Endometrial microvascular endothelial cells (primary cell): ENCODE results near the gene KANTR. TPM values are rescaled to one million over a fixed set of nuclear protein-coding genes. Genes with fewer than 3 reads are reported as not detected.

Experiments
- in situ Hi-C: cut with HindIII; loops from 2 replicates; pipeline ENCODE4 v1.10.0; 2017; ENCODE audit warnings: low sequenced_read_pairs, low pct_unique_long_range_greater_than_20kb; ENCODE audit errors: inconsistent ontology term
- total RNA-seq: library from RNA; depleted of rRNA; stranded (reverse); fragments of >200 nt; gene quantifications from one replicate; pipeline ENCODE4 v1.2.3, GENCODE V29; 2015; ENCODE audit errors: inconsistent ontology term

The KANTR gene, protein sequence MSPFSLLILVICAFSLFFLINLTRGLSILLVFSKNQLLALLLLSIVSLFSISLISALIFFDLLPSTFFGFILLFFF
- 0.56 TPM for total RNA-seq

DNA sequence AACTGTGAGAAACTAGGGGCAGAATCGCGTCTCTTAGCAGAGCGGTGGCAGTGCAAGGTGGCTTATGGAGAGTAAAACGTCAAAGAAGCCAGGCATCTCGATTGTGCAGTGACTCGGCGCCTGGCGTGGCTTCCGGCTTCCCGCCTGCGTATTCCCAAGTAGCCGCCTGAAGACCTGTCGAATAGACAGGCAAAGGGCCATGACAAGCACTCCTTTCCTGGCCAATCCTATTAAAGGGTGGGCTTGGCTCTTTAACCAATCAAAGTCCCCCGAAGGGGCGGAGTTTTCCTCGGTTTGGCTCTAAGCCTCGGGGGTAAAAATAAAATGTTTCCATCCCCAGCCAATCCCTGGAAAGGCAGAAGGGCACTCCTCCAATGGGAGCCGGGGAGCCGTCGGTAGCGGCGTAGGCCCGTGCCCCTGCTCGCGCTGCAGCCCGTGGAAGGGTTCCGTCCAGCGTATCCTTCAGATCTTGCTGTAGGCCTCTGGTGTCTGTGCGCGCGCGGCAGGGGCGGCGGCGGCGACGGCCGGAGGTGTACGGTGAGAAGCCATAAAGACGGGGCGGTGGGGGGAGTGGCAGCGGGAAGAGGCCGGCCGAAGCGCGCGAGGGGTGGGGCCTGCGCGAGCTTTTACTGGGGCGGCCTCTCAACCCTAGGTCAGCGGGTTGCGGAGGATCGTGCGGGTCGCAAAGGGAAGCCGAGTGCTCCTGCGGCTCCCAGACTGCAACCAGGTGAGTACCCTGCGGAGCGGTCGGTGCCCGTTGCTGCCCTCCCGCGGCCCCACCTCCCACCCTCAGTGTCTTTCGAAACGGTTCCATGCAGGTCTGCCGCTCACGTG lies at the start of gene KANTR:
TSS of gene KANTR (plus strand) at position 395 of the 834 bp plus-strand sequence. CDS start 30,131 bp downstream, outside the sequence.
- in situ Hi-C loops: no loop called here

- in situ Hi-C loops: no loop called here
Measured at GRCh38 chrX:53044995-53045394, 48.9 kb upstream of the KANTR start.

GRCh38 chrX:53047228-53047627 lies 46.7 kb upstream of the KANTR start:
- in situ Hi-C loops: no loop called here

GRCh38 chrX:53048169-53049126 lies 45.5 kb upstream of the KANTR start, which contains the start of gene GPR173:
Gene GPR173 (plus strand): TSS chrX:53048789. CDS start chrX:53076622, 27,833 bp downstream.
- in situ Hi-C loops: no loop called here

DNA sequence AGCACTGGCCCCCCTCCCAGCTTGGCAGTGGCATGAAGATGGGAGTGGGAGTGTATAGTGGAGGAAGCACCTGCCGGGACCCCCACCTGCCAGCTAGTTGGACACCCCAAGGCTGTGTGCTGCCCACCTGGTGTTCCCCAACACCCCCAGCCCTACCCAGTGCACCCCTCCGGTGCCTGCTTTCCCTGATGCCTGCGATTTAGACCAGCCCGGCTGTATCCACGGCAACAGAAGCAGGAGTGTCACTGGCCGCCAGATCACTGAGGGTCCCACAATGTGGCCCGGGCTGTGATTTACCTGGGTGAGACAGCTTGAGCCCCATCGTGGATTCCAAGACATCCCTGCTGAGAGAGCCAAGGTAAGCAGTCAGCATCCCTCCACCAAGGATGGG lies 44.8 kb upstream of the KANTR start:
- in situ Hi-C loops: no loop called here

DNA sequence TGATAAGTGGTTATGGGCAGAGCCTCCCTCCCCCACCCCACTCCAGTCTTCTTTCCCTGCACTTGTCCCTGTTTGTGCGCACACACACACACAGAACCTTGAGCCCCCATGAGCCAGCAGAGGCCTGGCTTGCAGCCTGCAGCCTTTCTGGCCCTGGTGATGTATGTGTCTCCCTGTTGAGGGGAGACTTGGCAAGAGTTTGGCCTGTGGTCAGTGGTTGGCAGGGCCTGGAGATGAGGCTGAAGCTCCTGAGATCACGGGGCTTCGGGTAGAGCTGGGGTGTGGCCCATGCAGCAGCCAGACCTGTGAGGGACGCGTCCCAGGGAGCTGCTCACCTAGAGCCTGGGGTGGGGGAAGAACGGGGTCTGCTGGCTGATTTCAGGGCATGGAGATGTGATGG lies 43.1 kb upstream of the KANTR start:
- in situ Hi-C loops: no loop called here

- in situ Hi-C loops: no loop called here
Measured at GRCh38 chrX:53055244-53055849, 38.6 kb upstream of the KANTR start.

- in situ Hi-C loops: no loop called here
Measured at GRCh38 chrX:53056292-53056691, 37.6 kb upstream of the KANTR start.

- in situ Hi-C loops: no loop called here
Measured at GRCh38 chrX:53065104-53065503, 28.8 kb upstream of the KANTR start.

DNA sequence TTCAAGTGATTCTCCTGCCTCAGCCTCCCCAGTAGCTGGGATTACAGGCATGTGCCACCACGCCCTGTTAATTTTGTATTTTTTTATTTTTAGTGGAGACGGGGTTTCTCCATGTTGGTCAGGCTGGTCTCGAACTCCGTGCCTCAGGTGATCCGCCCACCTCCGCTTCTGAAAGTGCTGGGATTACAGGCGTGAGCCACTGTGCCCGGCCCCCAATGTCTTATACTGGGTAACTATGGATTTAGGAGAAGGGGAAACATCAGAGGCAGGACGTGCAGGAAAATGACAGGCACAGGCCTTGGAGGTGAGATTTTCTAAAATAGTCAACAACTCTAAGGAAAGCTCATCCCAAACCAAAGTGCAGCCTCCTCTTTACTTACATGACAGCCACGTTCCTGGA lies 22.9 kb upstream of the KANTR start:
- in situ Hi-C loops: no loop called here

- in situ Hi-C loops: no loop called here
Measured at GRCh38 chrX:53071604-53072417, 22.1 kb upstream of the KANTR start.

DNA sequence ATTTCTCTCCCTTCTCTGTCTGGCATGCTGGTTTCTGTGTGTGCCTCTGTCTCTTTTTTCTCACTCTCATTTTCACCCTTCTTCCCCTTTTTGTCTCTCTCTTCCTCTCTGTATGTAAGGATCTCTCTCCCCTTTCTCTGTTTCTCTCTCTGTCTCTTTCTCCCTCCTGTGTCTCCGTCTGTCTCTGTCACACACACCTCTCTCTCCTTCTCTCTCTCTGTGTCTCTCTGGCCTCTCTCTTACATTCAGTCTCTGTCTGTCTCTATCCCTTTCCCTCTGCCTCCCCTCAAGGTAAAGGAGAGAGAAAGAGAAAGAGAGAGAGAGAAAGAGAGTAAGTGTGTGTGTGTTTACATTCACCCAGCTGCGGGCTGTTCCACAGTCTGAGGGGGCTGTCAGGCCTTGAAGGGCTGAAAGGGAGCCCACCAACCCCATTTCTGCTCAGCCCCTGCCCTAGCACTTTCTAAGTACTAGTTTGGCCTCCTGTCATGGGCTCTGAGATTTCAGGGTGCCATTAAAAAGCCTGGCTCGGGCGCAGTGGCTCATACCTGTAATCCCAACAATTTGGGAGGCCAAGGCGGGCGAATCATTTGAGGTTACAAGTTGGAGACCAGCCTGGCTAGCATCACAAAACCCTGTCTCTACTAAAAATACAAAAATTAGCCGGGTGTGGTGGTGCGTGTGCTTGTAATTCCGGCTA lies 21.4 kb upstream of the KANTR start:
- in situ Hi-C loops: no loop called here

GRCh38 chrX:53073115-53073586 lies 20.8 kb upstream of the KANTR start:
- in situ Hi-C loops: no loop called here

DNA sequence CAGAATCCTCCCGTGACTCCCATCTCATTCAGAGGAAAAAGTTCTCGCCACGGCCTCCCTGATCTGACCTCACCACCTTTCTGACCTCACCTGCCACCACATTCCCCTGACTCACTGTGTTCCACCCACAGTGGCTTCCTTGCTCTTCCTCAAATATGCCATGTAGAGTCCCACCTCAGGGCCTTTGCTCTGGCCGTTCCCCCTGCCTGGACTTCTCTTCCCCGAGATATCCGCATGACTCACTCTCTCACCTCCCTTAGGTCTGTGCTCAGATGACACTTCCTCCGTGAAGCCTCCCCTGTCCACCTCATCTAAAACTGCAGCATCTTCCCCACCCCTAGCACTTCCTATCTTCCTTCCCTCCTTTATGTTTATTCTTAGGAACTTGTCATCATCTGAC lies 18.9 kb upstream of the KANTR start:
- in situ Hi-C loops: no loop called here

DNA sequence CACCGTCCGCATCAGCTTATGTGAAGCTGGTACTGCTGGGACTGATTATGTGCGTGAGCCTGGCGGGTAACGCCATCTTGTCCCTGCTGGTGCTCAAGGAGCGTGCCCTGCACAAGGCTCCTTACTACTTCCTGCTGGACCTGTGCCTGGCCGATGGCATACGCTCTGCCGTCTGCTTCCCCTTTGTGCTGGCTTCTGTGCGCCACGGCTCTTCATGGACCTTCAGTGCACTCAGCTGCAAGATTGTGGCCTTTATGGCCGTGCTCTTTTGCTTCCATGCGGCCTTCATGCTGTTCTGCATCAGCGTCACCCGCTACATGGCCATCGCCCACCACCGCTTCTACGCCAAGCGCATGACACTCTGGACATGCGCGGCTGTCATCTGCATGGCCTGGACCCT lies 17.3 kb upstream of the KANTR start:
- in situ Hi-C loops: no loop called here

- in situ Hi-C loops: no loop called here
Measured at GRCh38 chrX:53077207-53078197, 16.4 kb upstream of the KANTR start.

DNA sequence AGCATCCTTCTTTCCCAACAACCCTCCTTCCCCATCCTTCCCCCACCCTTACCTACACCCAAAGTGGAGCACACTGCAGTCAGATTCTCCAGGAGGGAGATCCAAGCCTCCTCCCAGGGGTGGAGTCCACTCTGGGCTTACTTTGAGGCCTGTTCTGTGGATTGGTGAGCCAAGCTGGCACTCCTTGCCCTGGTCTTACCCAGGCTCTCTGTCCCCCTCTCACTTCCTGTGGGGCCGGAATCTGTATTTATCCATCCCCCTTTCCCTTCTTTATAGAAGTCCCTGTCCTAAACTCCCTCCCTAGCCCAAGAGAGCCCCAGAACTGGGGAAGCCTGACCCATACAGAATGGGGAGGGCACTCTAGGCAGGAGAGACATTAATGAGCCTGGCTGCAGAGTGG lies 15.0 kb upstream of the KANTR start:
- in situ Hi-C loops: no loop called here
